Prostate gland (tissue), 2 donors: Measurements from ENCODE around the gene MLLT10.

Experiments
- POLR2A ChIP-seq: fragments of 450-650 bp; IDR thresholded peaks from one replicate; pipeline ENCODE4 v1.6.1; 2016; ENCODE audit warnings: antibody characterized with exemption, mild to moderate bottlenecking
- POLR2AphosphoS5 ChIP-seq: sonication (generic); formaldehyde crosslinking; IDR thresholded peaks from one replicate; pipeline ENCODE4 v1.6.1; 2017; ENCODE audit warnings: antibody characterized with exemption
- TF ChIP-seq, protein P1 (sequence below), 4 experiments: fragments of 200-600 bp in 2 of 4; fragments of 450-650 bp in 2 of 4; sonication (generic) in 2 of 4; IDR thresholded peaks; 1 replicate in 3 of 4; 2 replicates in 1 of 4; pipeline ENCODE4 v1.5.1; 2016 to 2019; ENCODE audit warnings: antibody characterized with exemption in 4 of 4, mild to moderate bottlenecking in 2 of 4, moderate library complexity in 2 of 4

DNA sequence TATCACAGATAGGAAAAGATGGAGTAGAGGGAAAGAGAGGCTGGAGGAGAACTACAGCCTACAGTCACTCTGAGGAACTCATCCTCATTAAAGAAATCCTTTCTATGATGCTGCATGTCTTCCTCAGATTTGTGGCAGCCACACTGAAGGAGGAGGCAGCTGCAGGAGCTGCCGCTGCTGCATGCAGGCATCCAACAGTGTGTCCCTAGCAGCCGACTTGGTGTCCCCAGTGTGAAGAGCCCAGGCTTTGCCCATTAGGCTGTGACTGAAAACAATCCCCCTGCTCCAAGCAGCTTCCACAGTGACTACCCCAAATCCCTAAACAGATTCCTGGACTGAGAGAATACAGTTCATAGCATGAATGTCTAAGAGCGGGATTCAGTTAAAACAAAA is 31.7 kb upstream of the MLLT10 start:
- TF ChIP-seq, protein P1, sequence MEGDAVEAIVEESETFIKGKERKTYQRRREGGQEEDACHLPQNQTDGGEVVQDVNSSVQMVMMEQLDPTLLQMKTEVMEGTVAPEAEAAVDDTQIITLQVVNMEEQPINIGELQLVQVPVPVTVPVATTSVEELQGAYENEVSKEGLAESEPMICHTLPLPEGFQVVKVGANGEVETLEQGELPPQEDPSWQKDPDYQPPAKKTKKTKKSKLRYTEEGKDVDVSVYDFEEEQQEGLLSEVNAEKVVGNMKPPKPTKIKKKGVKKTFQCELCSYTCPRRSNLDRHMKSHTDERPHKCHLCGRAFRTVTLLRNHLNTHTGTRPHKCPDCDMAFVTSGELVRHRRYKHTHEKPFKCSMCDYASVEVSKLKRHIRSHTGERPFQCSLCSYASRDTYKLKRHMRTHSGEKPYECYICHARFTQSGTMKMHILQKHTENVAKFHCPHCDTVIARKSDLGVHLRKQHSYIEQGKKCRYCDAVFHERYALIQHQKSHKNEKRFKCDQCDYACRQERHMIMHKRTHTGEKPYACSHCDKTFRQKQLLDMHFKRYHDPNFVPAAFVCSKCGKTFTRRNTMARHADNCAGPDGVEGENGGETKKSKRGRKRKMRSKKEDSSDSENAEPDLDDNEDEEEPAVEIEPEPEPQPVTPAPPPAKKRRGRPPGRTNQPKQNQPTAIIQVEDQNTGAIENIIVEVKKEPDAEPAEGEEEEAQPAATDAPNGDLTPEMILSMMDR (IDR thresholded peaks at IDR 0.05) = no peak
- no peak for TF ChIP-seq POLR2A
- no peak for TF ChIP-seq POLR2AphosphoS5
